ENCODE measurements around the gene LGALS4.

Gene LGALS4

GRCh38 chr19:38846097-38846496 is 33.4 kb upstream of the LGALS4 start:
- Histone ChIP-seq H3K27me3 (ENCODE audit: insufficient read depth, low read length, poor library complexity, severe bottlenecking) (peaks cover 4% of the 10 kb centered on the region), H3K4me3 (ENCODE audit: low read length, poor library complexity, severe bottlenecking) (peak overlapping the region; percentile 95), H3K4me2 (ENCODE audit: low read depth, low read length, poor library complexity, severe bottlenecking) (peak overlapping the region; percentile 82), H3K9ac (ENCODE audit: low read depth, low read length, poor library complexity, severe bottlenecking) (peak overlapping the region; percentile 26), H3K4me1 (ENCODE audit: insufficient read depth, low read length, poor library complexity, severe bottlenecking) (peaks cover 67% of the 10 kb centered on the region), H3K79me2 (ENCODE audit: insufficient read depth, low read length) (peaks cover 85% of the 10 kb centered on the region), H3K36me3 (ENCODE audit: insufficient read depth, low read length) (peaks cover 72% of the 10 kb centered on the region), H3K9me2 (replicated peaks; ENCODE audit: low read depth, low read length) (no peaks in the 10 kb centered on the region), H2AFZ (ENCODE audit: low read length) (no peak overlapping the region), H3F3A (ENCODE audit: low read depth) (no peaks in the 10 kb centered on the region), H4K20me1 (ENCODE audit: insufficient read depth, low read length, poor library complexity, severe bottlenecking) (peaks cover 80% of the 10 kb centered on the region), H3K9me3 (ENCODE audit: insufficient read depth, low read depth, low read length) (no peaks in the 10 kb centered on the region)
- no peak for TF ChIP-seq EZH2phosphoT487 (IDR thresholded peaks at IDR 0.05; ENCODE audit: borderline replicate concordance)
- TF ChIP-seq CTCF (conservative IDR thresholded peaks at IDR 0.05; ENCODE audit: low read length): no peak

- no peaks in the 10 kb centered on the region for H3K9me3 ChIP-seq (ENCODE audit: insufficient read depth, low read depth, low read length)
- H3K36me3 ChIP-seq (ENCODE audit: insufficient read depth, low read length): peaks cover 78% of the 10 kb centered on the region
- H3K27me3 ChIP-seq (ENCODE audit: insufficient read depth, low read length, poor library complexity, severe bottlenecking): peaks cover 4% of the 10 kb centered on the region
- H3K4me2 ChIP-seq (ENCODE audit: low read depth, low read length, poor library complexity, severe bottlenecking): peak overlapping the region; percentile 82
- peak overlapping the region; percentile 26 for H3K9ac ChIP-seq (ENCODE audit: low read depth, low read length, poor library complexity, severe bottlenecking)
- H4K20me1 ChIP-seq (ENCODE audit: insufficient read depth, low read length, poor library complexity, severe bottlenecking): peaks cover 86% of the 10 kb centered on the region
- peaks cover 62% of the 10 kb centered on the region for H3K4me1 ChIP-seq (ENCODE audit: insufficient read depth, low read length, poor library complexity, severe bottlenecking)
- H2AFZ ChIP-seq (ENCODE audit: low read length): no peak overlapping the region
- no peaks in the 10 kb centered on the region for H3K9me2 ChIP-seq (replicated peaks; ENCODE audit: low read depth, low read length)
- TF ChIP-seq CTCF (conservative IDR thresholded peaks at IDR 0.05; ENCODE audit: low read length): no peak
- no peak for TF ChIP-seq EZH2phosphoT487 (IDR thresholded peaks at IDR 0.05; ENCODE audit: borderline replicate concordance)
- H3K4me3 ChIP-seq (ENCODE audit: low read length, poor library complexity, severe bottlenecking): peak overlapping the region; percentile 95
- no peaks in the 10 kb centered on the region for H3F3A ChIP-seq (ENCODE audit: low read depth)
- peaks cover 87% of the 10 kb centered on the region for H3K79me2 ChIP-seq (ENCODE audit: insufficient read depth, low read length)
Observed at GRCh38 chr19:38845374-38846024, 32.8 kb upstream of the LGALS4 start.

- Histone ChIP-seq H3K4me3 (ENCODE audit: low read length, poor library complexity, severe bottlenecking) (peak overlapping the region; percentile 15), H3K9me2 (replicated peaks; ENCODE audit: low read depth, low read length) (no peaks in the 10 kb centered on the region), H3K79me2 (ENCODE audit: insufficient read depth, low read length) (peaks cover 99% of the 10 kb centered on the region), H3K36me3 (ENCODE audit: insufficient read depth, low read length) (peaks cover 91% of the 10 kb centered on the region), H2AFZ (ENCODE audit: low read length) (no peak overlapping the region), H3K4me1 (ENCODE audit: insufficient read depth, low read length, poor library complexity, severe bottlenecking) (peaks cover 62% of the 10 kb centered on the region), H3K27me3 (ENCODE audit: insufficient read depth, low read length, poor library complexity, severe bottlenecking) (no peaks in the 10 kb centered on the region), H3F3A (ENCODE audit: low read depth) (no peaks in the 10 kb centered on the region), H3K9me3 (ENCODE audit: insufficient read depth, low read depth, low read length) (no peaks in the 10 kb centered on the region), H4K20me1 (ENCODE audit: insufficient read depth, low read length, poor library complexity, severe bottlenecking) (peaks cover 98% of the 10 kb centered on the region), H3K9ac (ENCODE audit: low read depth, low read length, poor library complexity, severe bottlenecking) (peak overlapping the region; percentile 30), H3K4me2 (ENCODE audit: low read depth, low read length, poor library complexity, severe bottlenecking) (peak overlapping the region; percentile 82)
- no peak for TF ChIP-seq EZH2phosphoT487 (IDR thresholded peaks at IDR 0.05; ENCODE audit: borderline replicate concordance)
- TF ChIP-seq CTCF (conservative IDR thresholded peaks at IDR 0.05; ENCODE audit: low read length): no peak
Observed at GRCh38 chr19:38844093-38844686, 31.4 kb upstream of the LGALS4 start.
